Right lobe of liver (tissue), 6 donors: ENCODE results near the gene BOLA1. TPM values are rescaled to one million over a fixed set of nuclear protein-coding genes. Genes with fewer than 3 reads are reported as not detected.

ENCODE experiments used
- ATAC-seq, 4 donors: fragments of 200-7000 bp; cut with Tn5 transposase; one replicate each; pipeline ENCODE4 v1.9.1; 2020; ENCODE audit warnings: mild to moderate bottlenecking in 4 of 4, moderate library complexity in 4 of 4
- DNase-seq, 3 donors: peaks; one replicate each; pipeline ENCODE4 v3.0.0-alpha.2; 2020
- H3K27ac ChIP-seq, 3 donors: fragments of 200-600 bp; one replicate each; pipeline ENCODE4 v1.8.0; 2022
- H3K27me3 ChIP-seq, 2 donors: fragments of 200-600 bp; one replicate each; pipeline ENCODE4 v1.8.0; 2022
- H3K36me3 ChIP-seq, 4 donors: fragments of 200-600 bp; sonication (generic) in 1 of 4; one replicate each; pipeline versions ENCODE4 v1.5.1 to v1.8.0; 2017 to 2022; ENCODE audit warnings: control low read depth in 1 of 4
- H3K4me1 ChIP-seq, 4 donors: fragments of 200-600 bp; sonication (generic) in 1 of 4; one replicate each; pipeline versions ENCODE4 v1.5.1 to v1.8.0; 2017 to 2022; ENCODE audit warnings: control low read depth in 1 of 4
- H3K4me3 ChIP-seq, 3 donors: fragments of 200-600 bp; one replicate each; pipeline ENCODE4 v1.8.0; 2022
- H3K9me3 ChIP-seq, 4 donors: fragments of 200-600 bp; sonication (generic) in 1 of 4; one replicate each; pipeline versions ENCODE4 v1.5.1 to v1.8.0; 2017 to 2022; ENCODE audit warnings: control low read depth in 1 of 4
- POLR2A ChIP-seq: fragments of 450-650 bp; IDR thresholded peaks from one replicate; pipeline ENCODE4 v1.6.1; 2017; ENCODE audit warnings: antibody characterized with exemption, mild to moderate bottlenecking
- WGBS: methylation state at CpG from one replicate; pipeline ENCODE4 v1.1.6; 2018; ENCODE audit warnings: low coverage, low lambda C conversion rate; ENCODE audit not compliant: insufficient coverage; ENCODE audit errors: missing lambda C conversion rate; 5-methylcytosine and 5-hydroxymethylcytosine counted together
- intact Hi-C, 2 donors: fragments of 100-400 bp; cut with DNase I; formaldehyde crosslinking; loops; one replicate each; pipeline versions ENCODE4 v1.11.2 to v1.14.1; 2022
- total RNA-seq, 6 experiments: library from RNA; depleted of rRNA in 2 of 6; stranded (reverse); fragments of >200 nt in 2 of 6; fragmentation: NEBNext Ultra II Directional in 3 of 6; extraction: Animal tissue kit (Norgen Biotek cat#: 25700) in 3 of 6; gene quantifications; one replicate each; pipeline versions ENCODE4 v1.1.0 to v1.2.4, GENCODE V29; 2016 to 2023
- TF ChIP-seq, protein P1 (sequence below), 4 donors: fragments of 200-600 bp in 3 of 4; fragments of 450-650 bp in 1 of 4; IDR thresholded peaks; one replicate each; pipeline versions ENCODE4 v1.5.1 to v1.8.0; 2016 to 2022; ENCODE audit warnings: antibody characterized with exemption in 4 of 4, mild to moderate bottlenecking in 2 of 4
- donor health status: DM: no; HTN: yes; CAD: no.
- donor health status: DM: no; HTN: no; CAD: no.
- donor health status: DM: no; HTN: no; CAD: no.
- donor health status: DM: no; HTN: yes; CAD: no.
- donor health status: DM: no; HTN: yes; CAD: no.

BOLA1 gene
- total RNA-seq, 6 experiments from 2014 or later = 8.4 to 23.7 (median 9.5) TPM

DNA sequence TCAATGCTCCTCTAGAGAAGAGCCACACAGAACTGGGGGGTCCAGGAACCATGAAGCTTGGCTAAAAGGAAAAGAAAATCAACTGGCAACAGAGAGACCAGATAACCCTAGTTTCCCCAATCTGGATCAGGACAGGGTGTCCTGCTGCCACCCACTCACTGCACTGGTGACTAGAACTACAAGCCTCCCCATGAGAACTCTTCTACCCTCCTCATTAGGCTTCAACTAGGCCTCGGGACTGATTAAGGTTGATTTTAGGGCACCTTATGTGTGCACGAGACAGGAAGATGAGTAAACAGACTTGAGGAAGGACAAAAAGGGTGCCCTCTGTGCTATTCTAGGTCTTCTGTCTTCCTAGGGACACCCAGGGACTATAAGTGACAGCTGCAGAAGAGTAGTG, 30.5 kb downstream of the BOLA1 start:
- no peaks in the 10 kb centered on the region for H3K27me3 ChIP-seq
- no peak for ATAC-seq
- DNase-seq = no peak
- H3K9me3 ChIP-seq = no peaks in the 10 kb centered on the region
- no peak for TF ChIP-seq POLR2A
- TF ChIP-seq, protein P1, sequence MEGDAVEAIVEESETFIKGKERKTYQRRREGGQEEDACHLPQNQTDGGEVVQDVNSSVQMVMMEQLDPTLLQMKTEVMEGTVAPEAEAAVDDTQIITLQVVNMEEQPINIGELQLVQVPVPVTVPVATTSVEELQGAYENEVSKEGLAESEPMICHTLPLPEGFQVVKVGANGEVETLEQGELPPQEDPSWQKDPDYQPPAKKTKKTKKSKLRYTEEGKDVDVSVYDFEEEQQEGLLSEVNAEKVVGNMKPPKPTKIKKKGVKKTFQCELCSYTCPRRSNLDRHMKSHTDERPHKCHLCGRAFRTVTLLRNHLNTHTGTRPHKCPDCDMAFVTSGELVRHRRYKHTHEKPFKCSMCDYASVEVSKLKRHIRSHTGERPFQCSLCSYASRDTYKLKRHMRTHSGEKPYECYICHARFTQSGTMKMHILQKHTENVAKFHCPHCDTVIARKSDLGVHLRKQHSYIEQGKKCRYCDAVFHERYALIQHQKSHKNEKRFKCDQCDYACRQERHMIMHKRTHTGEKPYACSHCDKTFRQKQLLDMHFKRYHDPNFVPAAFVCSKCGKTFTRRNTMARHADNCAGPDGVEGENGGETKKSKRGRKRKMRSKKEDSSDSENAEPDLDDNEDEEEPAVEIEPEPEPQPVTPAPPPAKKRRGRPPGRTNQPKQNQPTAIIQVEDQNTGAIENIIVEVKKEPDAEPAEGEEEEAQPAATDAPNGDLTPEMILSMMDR (IDR thresholded peaks at IDR 0.05) = no peak
- H3K36me3 ChIP-seq = peaks cover under 1 to 16% (median 8%) of the 10 kb centered on the region in 4 donors
- H3K27ac ChIP-seq = no peak overlapping the region
- intact Hi-C loops = no loop called here
- no peak overlapping the region for H3K4me3 ChIP-seq
- H3K4me1 ChIP-seq = peaks cover 0 to 10% (median 3%) of the 10 kb centered on the region in 4 donors
- 73% methylated on average over 2 of the region's 2 CpGs for WGBS

DNA sequence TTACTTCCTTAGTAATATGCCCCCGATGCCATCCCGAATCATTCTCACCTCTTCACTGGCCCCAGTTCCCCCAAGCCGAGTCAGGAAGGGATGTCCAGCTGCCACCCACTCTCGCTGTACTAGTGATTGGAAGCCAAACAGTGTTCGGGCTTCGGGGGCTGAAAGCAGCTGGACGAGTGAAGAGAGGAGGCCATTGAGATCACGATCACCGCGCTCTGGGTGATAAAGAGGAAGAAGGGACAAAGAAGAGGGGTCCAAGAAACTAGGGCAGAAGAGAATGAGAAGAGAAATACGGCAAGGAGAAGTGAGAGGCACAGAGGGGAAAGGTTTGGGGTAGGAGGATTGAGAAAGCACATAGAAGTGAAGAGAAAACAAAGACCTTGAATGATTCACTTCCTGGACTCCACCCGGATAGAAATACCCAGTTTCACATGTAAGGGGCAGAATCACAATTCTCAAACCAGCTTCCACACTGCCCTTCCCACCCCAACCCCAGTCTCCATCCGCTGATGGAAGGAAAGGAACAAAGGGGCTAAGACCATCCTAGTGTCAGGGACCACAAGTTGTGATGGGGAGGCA, 31.9 kb downstream of the BOLA1 start:
- Histone ChIP-seq H3K27ac (no peak overlapping the region), H3K9me3 (no peaks in the 10 kb centered on the region), H3K36me3 (peaks cover 0 to 1% (median 0%) of the 10 kb centered on the region in 4 donors), H3K27me3 (no peaks in the 10 kb centered on the region), H3K4me1 (peaks cover 0 to 13% (median 5%) of the 10 kb centered on the region in 4 donors), H3K4me3 (no peak overlapping the region)
- no peak for DNase-seq
- ATAC-seq = no peak
- TF ChIP-seq, protein P1 (IDR thresholded peaks at IDR 0.05) = no peak
- TF ChIP-seq POLR2A = no peak
- intact Hi-C loops = no loop called here
- 81% methylated on average over 11 of the region's 13 CpGs for WGBS

DNA sequence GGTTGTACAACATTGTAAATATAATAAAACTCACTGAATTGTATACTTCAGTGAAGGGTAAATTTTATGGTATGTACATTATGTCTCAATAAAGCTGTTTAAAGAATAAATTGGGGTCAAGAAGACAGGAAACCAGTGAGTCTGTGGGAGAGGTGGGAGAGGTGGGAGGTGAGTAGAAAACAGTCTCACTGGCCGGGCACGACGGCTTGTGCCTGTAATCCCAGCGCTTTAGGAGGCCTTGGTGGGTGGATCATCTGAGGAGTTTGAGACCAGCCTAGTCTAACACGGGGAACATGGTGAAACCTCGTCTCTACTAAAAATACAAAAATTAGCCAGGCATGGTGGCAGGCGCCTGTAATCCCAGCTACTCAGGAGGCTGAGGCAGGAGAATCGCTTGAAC, 33.1 kb downstream of the BOLA1 start:
- DNase-seq (no peak), ATAC-seq (no peak)
- H3K36me3 ChIP-seq = no peaks in the 10 kb centered on the region
- peaks cover 0 to 9% (median 3%) of the 10 kb centered on the region in 4 donors for H3K4me1 ChIP-seq
- H3K9me3 ChIP-seq = no peaks in the 10 kb centered on the region
- intact Hi-C loops = no loop called here
- TF ChIP-seq, protein P1 (IDR thresholded peaks at IDR 0.05) = no peak
- TF ChIP-seq POLR2A = no peak
- H3K27me3 ChIP-seq = no peaks in the 10 kb centered on the region
- H3K4me3 ChIP-seq = no peak overlapping the region
- 89% methylated on average over 3 of the region's 8 CpGs for WGBS
- no peak overlapping the region for H3K27ac ChIP-seq

DNA sequence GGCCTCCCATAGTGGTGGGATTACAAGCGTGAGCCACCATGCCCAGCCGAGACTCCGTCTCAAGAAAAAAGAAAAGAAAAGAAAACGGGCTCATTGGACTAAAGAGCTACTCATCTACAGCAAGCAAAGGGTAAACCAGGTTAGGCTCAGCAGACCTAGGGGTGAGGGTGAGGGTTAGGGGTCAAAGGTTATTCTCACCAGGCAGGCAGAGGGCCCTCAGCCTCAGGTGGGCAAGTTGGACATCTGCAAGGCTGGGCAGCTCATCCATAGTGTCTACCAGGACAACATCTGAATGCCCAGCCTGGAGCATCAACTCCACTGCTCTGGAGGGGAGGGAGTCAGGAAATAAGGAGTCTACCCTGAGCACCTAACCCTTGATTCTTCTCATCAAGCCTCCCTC, 33.8 kb downstream of the BOLA1 start:
- DNase-seq (no peak), ATAC-seq (no peak)
- H3K4me3 ChIP-seq = no peak overlapping the region
- H3K27me3 ChIP-seq = no peaks in the 10 kb centered on the region
- H3K9me3 ChIP-seq = no peaks in the 10 kb centered on the region
- H3K27ac ChIP-seq = no peak overlapping the region
- intact Hi-C loops = no loop called here
- peaks cover 0 to 13% (median 3%) of the 10 kb centered on the region in 4 donors for H3K4me1 ChIP-seq
- WGBS = 100% methylated on average over 1 of the region's 4 CpGs
- no peaks in the 10 kb centered on the region for H3K36me3 ChIP-seq
- TF ChIP-seq, protein P1 (IDR thresholded peaks at IDR 0.05) = no peak
- no peak for TF ChIP-seq POLR2A
